CD4-positive, alpha-beta T cell (primary cell): Measurements from ENCODE around the gene FRMD5. TPM values are rescaled to one million over a fixed set of nuclear protein-coding genes. Genes with fewer than 3 reads are reported as not detected.

Experiments
- ATAC-seq: fragments of 200-7000 bp; cut with Tn5 transposase; one replicate; pipeline ENCODE4 v1.10.0; 2022; ENCODE audit warnings: mild to moderate bottlenecking; ENCODE audit not compliant: poor library complexity
- CTCF ChIA-PET: fragments of 350-600 bp; sonication (Branson Sonifier 250); formaldehyde crosslinking; loops from one replicate; lab custom pipeline; 2021; ENCODE audit warnings: antibody characterized with exemption, inconsistent platforms; lab: Charles Lee
- POLR2A ChIA-PET: fragments of 350-600 bp; sonication (Branson Sonifier 250); formaldehyde crosslinking; loops from one replicate; lab custom pipeline; 2021; ENCODE audit warnings: antibody characterized with exemption, inconsistent platforms; lab: Charles Lee
- DNase-seq, 14 experiments: peaks; one replicate each; pipeline ENCODE4 v3.0.0-alpha.2; 2013 to 2020; ENCODE audit warnings: mixed read lengths in 2 of 14
- H3K27ac ChIP-seq, 2 donors: one replicate each; pipeline versions ENCODE4 v1.5.1 to v1.7.0; 2013; ENCODE audit warnings: low read length in 2 of 2, low read depth in 1 of 2, mild to moderate bottlenecking in 1 of 2
- H3K27me3 ChIP-seq, 2 experiments: 1 replicate in 1 of 2; 2 replicates in 1 of 2; pipeline versions ENCODE4 v1.6.1 to v1.7.0; 2013; ENCODE audit warnings: low read length in 2 of 2, control low read depth in 1 of 2, mild to moderate bottlenecking in 1 of 2, moderate library complexity in 1 of 2; ENCODE audit not compliant: insufficient read depth in 2 of 2, control insufficient read depth in 1 of 2
- H3K36me3 ChIP-seq: one replicate; pipeline ENCODE4 v1.6.1; 2013; ENCODE audit warnings: low read length, control low read depth; ENCODE audit not compliant: insufficient read depth
- H3K4me1 ChIP-seq: one replicate; pipeline ENCODE4 v1.6.1; 2013; ENCODE audit warnings: low read length, control low read depth; ENCODE audit not compliant: insufficient read depth
- H3K4me3 ChIP-seq: one replicate; pipeline ENCODE4 v1.5.1; 2013; ENCODE audit warnings: mild to moderate bottlenecking, low read length, moderate library complexity
- H3K9me3 ChIP-seq, 2 experiments: 1 replicate in 1 of 2; 2 replicates in 1 of 2; pipeline versions ENCODE4 v1.6.1 to v1.7.0; 2013; ENCODE audit warnings: low read length in 2 of 2, mild to moderate bottlenecking in 2 of 2, control low read depth in 1 of 2, moderate library complexity in 1 of 2; ENCODE audit not compliant: control insufficient read depth in 1 of 2, insufficient read depth in 1 of 2
- H3K27ac Mint-ChIP-seq: one replicate; pipeline ENCODE4 v1.8.0; 2020; ENCODE audit warnings: mixed read lengths
- H3K27me3 Mint-ChIP-seq: one replicate; pipeline ENCODE4 v1.8.0; 2021; ENCODE audit warnings: mixed read lengths
- H3K36me3 Mint-ChIP-seq: one replicate; pipeline ENCODE4 v1.8.0; 2021; ENCODE audit warnings: low read depth, mixed read lengths
- H3K4me1 Mint-ChIP-seq: one replicate; pipeline ENCODE4 v1.8.0; 2021; ENCODE audit warnings: low read depth, mixed read lengths
- H3K4me3 Mint-ChIP-seq: one replicate; pipeline ENCODE4 v1.8.0; 2020; ENCODE audit warnings: mild to moderate bottlenecking, mixed read lengths
- H3K9me3 Mint-ChIP-seq: one replicate; pipeline ENCODE4 v1.8.0; 2020; ENCODE audit warnings: mixed read lengths
- intact Hi-C, 2 experiments: fragments of 100-400 bp; cut with DNase I in 1 of 2; cut with micrococcal nuclease in 1 of 2; formaldehyde crosslinking; loops; one replicate each; pipeline versions ENCODE4 v1.15.1 to v1.9.0; 2023 to 2025; cut with DNase I, micrococcal nuclease
- total RNA-seq, 174 experiments: library from RNA in 2 of 174; stranded (reverse) in 2 of 174; gene quantifications; one replicate each; pipeline ENCODE4 v1.2.3 and lab custom pipeline; 2021 to 2026
- TF ChIP-seq, protein P1 (sequence below): fragments of 200-600 bp; IDR thresholded peaks from one replicate; pipeline ENCODE4 v1.8.0; 2022; ENCODE audit warnings: antibody characterized with exemption, mild to moderate bottlenecking

Gene FRMD5
- total RNA-seq, 2 experiments from 2014 or later = not detected

DNA sequence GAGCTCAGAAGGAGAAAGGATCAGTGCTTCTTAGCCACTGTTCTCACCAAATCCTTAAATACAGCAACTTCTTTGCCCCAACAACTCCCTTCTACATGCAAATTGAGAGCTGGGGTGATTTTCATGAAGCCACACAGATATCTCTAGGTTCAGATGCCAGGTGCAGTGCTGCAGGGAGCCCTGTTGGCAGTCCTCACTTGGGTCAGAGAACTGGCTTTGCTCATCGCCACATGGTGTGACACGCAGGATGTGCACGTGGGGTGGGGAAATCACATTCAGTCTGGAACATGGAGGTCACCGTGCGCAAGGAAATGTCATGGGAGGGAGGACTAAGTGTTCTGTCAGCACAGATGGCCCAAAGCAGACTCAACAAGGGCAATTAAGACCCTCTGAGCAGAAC is 264.5 kb downstream of the FRMD5 start:
- no peaks in the 10 kb centered on the region for H3K4me1 Mint-ChIP-seq
- Histone ChIP-seq H3K27ac (no peak overlapping the region), H3K4me3 (no peak overlapping the region), H3K4me1 (no peaks in the 10 kb centered on the region), H3K36me3 (no peaks in the 10 kb centered on the region), H3K9me3 (no peaks in the 10 kb centered on the region), H3K27me3 (peaks cover 0 to 5% of the 10 kb centered on the region in 2 experiments)
- no peaks in the 10 kb centered on the region for H3K36me3 Mint-ChIP-seq
- CTCF ChIA-PET = no interaction called here
- TF ChIP-seq, protein P1, sequence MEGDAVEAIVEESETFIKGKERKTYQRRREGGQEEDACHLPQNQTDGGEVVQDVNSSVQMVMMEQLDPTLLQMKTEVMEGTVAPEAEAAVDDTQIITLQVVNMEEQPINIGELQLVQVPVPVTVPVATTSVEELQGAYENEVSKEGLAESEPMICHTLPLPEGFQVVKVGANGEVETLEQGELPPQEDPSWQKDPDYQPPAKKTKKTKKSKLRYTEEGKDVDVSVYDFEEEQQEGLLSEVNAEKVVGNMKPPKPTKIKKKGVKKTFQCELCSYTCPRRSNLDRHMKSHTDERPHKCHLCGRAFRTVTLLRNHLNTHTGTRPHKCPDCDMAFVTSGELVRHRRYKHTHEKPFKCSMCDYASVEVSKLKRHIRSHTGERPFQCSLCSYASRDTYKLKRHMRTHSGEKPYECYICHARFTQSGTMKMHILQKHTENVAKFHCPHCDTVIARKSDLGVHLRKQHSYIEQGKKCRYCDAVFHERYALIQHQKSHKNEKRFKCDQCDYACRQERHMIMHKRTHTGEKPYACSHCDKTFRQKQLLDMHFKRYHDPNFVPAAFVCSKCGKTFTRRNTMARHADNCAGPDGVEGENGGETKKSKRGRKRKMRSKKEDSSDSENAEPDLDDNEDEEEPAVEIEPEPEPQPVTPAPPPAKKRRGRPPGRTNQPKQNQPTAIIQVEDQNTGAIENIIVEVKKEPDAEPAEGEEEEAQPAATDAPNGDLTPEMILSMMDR = no peak
- H3K27ac Mint-ChIP-seq = no peak overlapping the region
- DNase-seq (no peak), ATAC-seq (no peak)
- peaks cover 28% of the 10 kb centered on the region for H3K27me3 Mint-ChIP-seq
- POLR2A ChIA-PET = no interaction called here
- intact Hi-C loops = no loop called here
- H3K9me3 Mint-ChIP-seq = no peaks in the 10 kb centered on the region
- H3K4me3 Mint-ChIP-seq = no peak overlapping the region

DNA sequence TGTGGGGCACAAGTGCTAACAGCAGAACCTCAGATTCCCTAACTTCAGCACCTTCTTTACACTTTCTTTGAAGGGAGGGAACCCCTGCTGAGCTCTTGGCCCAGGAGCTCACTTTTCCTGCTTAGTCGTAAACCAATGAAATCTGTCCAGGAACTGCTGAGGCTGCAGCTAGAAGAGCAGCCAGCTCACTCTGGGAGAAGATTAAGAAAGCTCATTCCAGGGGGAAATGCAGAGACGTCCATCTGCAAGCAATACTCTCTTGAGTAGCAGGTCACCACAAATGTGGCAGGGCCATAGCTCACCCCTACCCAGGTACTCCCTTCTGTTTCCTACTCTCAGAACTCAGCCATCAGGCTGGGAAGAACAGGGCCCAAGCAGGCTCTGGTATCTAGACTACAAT is 265.0 kb downstream of the FRMD5 start:
- Mint-ChIP-seq H3K27ac (no peak overlapping the region), H3K4me3 (no peak overlapping the region), H3K36me3 (no peaks in the 10 kb centered on the region), H3K27me3 (peaks cover 24% of the 10 kb centered on the region), H3K9me3 (no peaks in the 10 kb centered on the region), H3K4me1 (no peaks in the 10 kb centered on the region)
- no peak for ATAC-seq
- CTCF ChIA-PET = no interaction called here
- H3K27me3 ChIP-seq = peaks cover 0 to 5% of the 10 kb centered on the region in 2 experiments
- TF ChIP-seq, protein P1 = no peak
- POLR2A ChIA-PET = no interaction called here
- no peaks in the 10 kb centered on the region for H3K36me3 ChIP-seq
- H3K27ac ChIP-seq = no peak overlapping the region
- no peaks in the 10 kb centered on the region for H3K9me3 ChIP-seq
- no peak overlapping the region for H3K4me3 ChIP-seq
- intact Hi-C loops = no loop called here
- no peak for DNase-seq
- H3K4me1 ChIP-seq = no peaks in the 10 kb centered on the region

DNA sequence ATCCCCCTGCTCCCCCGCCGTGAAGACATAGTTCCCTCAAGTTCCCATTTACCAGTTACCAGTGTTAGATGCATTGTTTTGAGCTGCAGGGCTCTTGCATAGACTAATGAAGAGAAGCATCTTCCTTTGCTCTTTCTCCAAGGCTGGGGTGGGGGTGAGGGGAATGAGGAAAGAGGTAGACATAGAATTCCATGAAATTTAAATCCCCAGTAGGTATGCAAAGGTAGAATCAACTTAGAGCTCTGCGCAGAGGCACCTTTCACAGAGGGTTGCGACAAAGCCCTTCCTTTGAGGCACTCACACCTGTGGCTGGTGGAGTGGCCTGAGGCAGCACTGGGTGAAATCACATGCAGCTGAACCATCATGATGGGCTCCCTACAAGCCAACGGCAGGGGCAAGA is 266.9 kb downstream of the FRMD5 start:
- no peak overlapping the region for H3K4me3 Mint-ChIP-seq
- ChIA-PET POLR2A (no interaction called here), CTCF (no interaction called here)
- TF ChIP-seq, protein P1 = no peak
- H3K36me3 Mint-ChIP-seq = no peaks in the 10 kb centered on the region
- H3K9me3 Mint-ChIP-seq = no peaks in the 10 kb centered on the region
- DNase-seq (no peak), ATAC-seq (no peak)
- H3K9me3 ChIP-seq = no peaks in the 10 kb centered on the region
- H3K36me3 ChIP-seq = no peaks in the 10 kb centered on the region
- H3K4me3 ChIP-seq = no peak overlapping the region
- H3K27ac ChIP-seq = no peak overlapping the region
- peaks cover 15% of the 10 kb centered on the region for H3K27me3 Mint-ChIP-seq
- no peaks in the 10 kb centered on the region for H3K4me1 Mint-ChIP-seq
- no peak overlapping the region for H3K27ac Mint-ChIP-seq
- H3K4me1 ChIP-seq = no peaks in the 10 kb centered on the region
- intact Hi-C loops = no loop called here
- H3K27me3 ChIP-seq = peaks cover 0 to 2% of the 10 kb centered on the region in 2 experiments
